ENCODE data around the gene FHIP2A.
"Not testable (repeated sequence)": the region's sequence is repeated elsewhere in the genome, so short reads cannot be mapped to it uniquely, and the experiment has no call there.

The FHIP2A gene

GRCh38 chr10:114856544-114857287 is 35.1 kb downstream of the FHIP2A start:
- DNase-seq (ENCODE audit: low read depth) = no peak

DNA sequence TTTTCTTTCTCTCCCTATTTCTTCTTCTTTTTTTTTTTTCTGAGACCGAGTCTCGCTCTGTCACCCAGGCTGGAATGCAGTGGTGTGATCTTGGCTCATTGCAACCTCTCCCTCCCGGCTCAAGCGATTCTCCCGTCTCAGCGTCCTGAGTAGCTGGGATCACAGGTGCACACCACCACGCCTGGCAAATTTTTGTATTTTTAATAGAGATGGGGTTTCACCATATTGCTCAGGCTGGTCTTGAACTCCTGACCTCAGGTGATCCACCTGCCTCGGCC is 35.6 kb downstream of the FHIP2A start:
- DNase-seq (ENCODE audit: low read depth) = not testable (repeated sequence)

- DNase-seq (ENCODE audit: low read depth) = no peak
Measured at GRCh38 chr10:114857922-114858629, 36.5 kb downstream of the FHIP2A start.

DNA sequence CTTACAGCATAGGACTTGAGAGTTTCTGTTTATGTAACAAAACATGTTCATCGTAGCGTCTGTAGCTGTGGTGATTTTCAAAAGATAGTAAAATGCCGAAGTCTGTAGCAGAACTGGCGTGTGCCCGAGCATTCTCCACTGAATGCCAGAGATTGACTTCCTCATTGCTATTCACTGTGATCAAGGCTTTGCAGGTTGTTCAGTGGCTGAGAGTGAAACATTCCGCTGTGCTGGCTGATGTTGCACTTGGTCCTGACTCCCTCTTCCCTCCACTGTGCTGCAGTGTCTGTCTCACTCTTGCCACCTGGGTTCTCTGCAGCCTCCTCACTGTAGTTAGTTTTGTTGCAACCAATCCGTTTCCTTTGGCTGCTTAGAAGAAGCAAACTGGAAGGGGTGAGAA is 37.6 kb downstream of the FHIP2A start:
- no peak for DNase-seq (ENCODE audit: low read depth)

DNA sequence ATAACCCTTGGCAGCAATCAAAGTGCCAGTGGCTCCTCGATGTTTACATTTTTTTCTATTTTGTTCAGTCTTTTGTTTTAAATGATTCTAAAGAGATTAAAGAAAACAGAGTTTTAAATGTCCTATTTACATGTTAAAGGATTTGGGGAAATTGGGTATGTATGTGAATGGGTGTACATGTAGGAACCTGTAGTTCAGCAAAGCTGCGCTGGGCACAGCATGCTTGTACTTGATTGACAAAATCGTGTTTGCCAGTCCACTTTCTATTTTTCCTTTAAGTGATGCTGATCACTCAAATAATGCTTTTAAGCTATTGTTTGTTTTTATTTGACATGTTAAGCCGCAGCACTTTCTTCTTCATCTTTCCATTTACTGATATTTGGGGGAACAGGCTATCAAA is 40.9 kb downstream of the FHIP2A start:
- DNase-seq (ENCODE audit: low read depth) = no peak

GRCh38 chr10:114867365-114867764 is 45.8 kb downstream of the FHIP2A start:
- no peak for DNase-seq (ENCODE audit: low read depth)

DNA sequence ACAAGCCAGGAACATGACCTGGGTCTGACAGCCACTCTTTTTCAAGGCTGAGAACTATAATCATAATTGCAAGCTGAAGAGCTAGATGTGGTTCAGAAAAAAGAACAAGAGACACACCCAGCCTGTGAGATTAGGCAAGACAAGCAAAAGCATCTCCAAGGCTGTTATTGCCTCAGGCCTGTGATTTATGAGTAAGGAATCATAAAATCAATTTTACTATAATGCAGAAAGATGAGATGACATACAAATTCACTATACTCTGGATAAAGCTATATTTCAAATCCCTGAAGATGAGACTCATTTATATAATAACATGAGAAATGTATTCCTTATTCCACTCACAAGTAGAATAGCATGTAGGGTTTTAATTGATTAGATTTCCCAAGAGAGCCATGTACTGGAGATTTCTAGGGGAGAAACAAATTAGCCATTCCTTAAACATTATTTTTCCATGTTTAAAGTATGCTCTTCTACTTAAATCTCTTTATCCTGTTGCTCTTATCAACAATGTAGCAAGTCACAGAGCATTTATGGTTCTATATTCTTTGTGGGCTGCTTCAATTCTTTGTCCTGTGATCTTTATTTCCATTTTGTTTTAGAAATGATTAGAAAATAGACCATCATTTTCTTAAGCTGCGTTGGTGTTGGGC is 47.4 kb downstream of the FHIP2A start:
- DNase-seq (ENCODE audit: low read depth) = no peak

GRCh38 chr10:114869520-114869892 is 47.9 kb downstream of the FHIP2A start:
- DNase-seq (ENCODE audit: low read depth) = no peak

DNA sequence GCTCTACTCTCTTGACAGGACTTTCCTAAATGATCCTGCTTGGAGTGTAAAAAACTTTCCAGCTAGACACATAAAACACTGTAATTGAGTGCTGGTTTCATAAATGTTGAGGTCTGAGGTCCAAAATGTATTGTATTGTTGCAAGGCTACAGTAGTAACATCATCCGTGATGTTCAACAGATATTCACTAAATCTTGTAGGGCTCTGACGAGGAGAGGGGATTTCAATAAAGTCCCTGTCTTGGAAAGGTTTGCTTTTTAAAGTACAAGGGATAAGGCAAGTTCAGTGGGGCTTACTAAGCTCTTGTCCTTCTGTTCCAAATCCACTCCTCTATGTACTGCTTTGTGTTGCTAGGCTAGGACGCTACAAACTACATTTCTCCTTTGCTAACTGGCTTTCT is 48.9 kb downstream of the FHIP2A start:
- no peak for DNase-seq (ENCODE audit: low read depth)

DNA sequence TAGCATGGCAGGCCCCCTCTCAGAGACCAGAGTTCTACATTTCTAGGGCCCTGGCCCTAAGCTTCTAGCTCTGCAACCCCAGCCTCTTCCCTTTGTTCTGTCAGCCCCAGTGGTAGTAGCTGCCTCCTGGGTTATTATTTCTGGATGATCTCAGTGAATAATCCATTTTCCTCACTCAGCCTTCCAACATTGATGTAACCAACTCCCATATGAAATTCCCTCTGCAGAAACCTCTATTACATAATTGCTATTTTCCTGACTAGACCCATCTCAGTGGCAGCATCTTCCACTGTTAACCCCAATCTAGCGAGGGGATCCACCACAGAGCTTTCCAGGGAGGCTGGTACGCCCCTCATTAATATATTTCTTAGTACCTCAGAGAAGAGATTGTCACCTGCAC is 49.8 kb downstream of the FHIP2A start:
- no peak for DNase-seq (ENCODE audit: low read depth)

Measured in T follicular helper cell (primary cell).